HCT116 (cell line): ENCODE measurements around the gene EPHA3.

Experiments
- CTCF ChIP-seq, 3 experiments: fragments of 200-600 bp in 1 of 3; sonication (generic) in 1 of 3; IDR thresholded peaks in 2 of 3; conservative IDR thresholded peaks in 1 of 3; 2 replicates each; pipeline ENCODE4 v1.5.1; 2012 to 2017; ENCODE audit warnings: low read depth in 2 of 3, low read length in 2 of 3, antibody characterized with exemption in 1 of 3, borderline replicate concordance in 1 of 3, control low read depth in 1 of 3, mild to moderate bottlenecking in 1 of 3, mixed read lengths in 1 of 3, mixed run types in 1 of 3, moderate library complexity in 1 of 3; ENCODE audit not compliant: insufficient read depth in 1 of 3
- MAX ChIP-seq: IDR thresholded peaks from 2 replicates; pipeline ENCODE4 v1.6.1; 2012

DNA sequence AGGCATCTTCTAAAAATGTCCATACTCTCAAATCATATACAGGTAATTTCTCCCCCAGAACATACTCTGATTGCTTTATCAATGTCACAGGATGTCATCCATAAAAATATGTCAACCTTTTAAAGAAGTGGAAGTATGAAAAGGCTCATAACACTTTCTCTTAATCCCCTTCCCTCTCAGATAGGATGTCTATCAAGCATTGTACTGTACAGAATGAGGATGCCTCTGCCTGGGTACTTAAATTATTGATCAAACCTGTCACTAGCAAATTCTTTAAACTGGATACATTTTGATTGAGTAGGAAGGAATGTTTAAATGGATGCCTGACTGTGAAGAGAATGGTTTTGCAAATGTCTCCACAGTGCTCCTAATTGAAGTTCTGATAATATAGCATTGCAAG lies 168.7 kb downstream of the EPHA3 start:
- TF ChIP-seq CTCF (IDR thresholded peaks at IDR 0.05 in 2 of 3, conservative IDR thresholded peaks at IDR 0.05 in 1 of 3; ENCODE audit: borderline replicate concordance in 1 of 3, insufficient read depth in 1 of 3, low read depth in 2 of 3, low read length in 2 of 3): no peak
- no peak for TF ChIP-seq MAX
